Retinal pigment epithelial cell (primary cell): ENCODE data around the gene USP10.

Experiments used
- DNase-seq: peaks from one replicate; pipeline ENCODE4 v3.0.0-alpha.2; 2010; ENCODE audit warnings: low read depth
- H3K4me3 ChIP-seq: 2 replicates; pipeline ENCODE4 v1.5.1; 2011; ENCODE audit warnings: mild to moderate bottlenecking, low read length, control low read depth, moderate library complexity
- TF ChIP-seq, protein P1 (sequence below): conservative IDR thresholded peaks from 2 replicates; pipeline ENCODE4 v1.5.1; 2011; ENCODE audit warnings: low read depth, low read length, control low read depth, inconsistent platforms

Gene USP10

DNA sequence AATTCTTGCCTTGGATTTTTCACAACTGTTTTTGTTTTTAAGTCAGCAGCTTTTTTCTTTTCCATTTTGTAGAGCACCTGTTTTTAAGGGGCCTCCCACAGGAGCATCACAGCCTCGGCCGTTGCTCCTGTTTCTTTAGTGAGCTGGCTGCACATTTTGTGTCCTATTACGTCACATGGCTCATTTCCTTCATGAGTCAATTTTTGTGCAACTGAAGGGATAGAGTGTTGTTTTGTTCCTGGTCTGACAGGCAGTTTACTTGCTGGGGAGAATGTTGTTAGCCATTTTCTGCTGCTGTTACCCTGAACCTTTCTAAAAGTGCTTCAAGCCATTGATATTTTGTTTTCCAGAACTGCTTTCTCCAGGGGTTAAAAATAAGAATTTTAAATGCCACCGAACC lies 75.0 kb downstream of the USP10 start:
- no peak for DNase-seq

DNA sequence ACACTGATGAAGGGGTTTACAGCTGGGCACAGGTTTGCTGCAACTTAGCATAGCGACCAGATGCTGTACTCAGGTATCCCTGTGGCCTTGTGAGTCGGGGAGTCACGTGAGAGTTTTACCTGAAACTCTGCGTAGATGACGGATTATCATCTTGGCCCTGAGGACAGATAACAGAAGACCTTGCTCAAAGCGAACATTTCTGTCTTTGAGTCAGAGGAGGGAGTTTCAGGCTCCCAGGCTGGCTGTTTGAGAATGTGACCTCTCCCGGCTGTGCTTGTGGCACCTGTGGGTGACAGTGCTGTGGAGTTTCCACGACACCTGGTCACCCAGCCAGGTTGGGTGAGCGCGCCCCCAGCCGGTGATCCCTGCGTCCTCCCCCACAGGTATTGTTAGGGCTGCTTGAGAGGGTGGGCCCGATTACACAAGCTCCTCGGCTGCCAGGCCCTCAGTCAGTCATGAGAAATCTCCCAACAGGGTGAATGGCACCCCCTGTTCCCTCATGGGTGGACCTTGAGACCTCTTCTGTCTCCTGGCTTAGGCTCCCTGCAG lies 75.5 kb downstream of the USP10 start:
- TF ChIP-seq, protein P1, sequence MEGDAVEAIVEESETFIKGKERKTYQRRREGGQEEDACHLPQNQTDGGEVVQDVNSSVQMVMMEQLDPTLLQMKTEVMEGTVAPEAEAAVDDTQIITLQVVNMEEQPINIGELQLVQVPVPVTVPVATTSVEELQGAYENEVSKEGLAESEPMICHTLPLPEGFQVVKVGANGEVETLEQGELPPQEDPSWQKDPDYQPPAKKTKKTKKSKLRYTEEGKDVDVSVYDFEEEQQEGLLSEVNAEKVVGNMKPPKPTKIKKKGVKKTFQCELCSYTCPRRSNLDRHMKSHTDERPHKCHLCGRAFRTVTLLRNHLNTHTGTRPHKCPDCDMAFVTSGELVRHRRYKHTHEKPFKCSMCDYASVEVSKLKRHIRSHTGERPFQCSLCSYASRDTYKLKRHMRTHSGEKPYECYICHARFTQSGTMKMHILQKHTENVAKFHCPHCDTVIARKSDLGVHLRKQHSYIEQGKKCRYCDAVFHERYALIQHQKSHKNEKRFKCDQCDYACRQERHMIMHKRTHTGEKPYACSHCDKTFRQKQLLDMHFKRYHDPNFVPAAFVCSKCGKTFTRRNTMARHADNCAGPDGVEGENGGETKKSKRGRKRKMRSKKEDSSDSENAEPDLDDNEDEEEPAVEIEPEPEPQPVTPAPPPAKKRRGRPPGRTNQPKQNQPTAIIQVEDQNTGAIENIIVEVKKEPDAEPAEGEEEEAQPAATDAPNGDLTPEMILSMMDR: no peak
- H3K4me3 ChIP-seq: no peak overlapping the region
- DNase-seq: no peak

More for the DNA sequence above, 75.0 kb downstream of the USP10 start:
- H3K4me3 ChIP-seq: no peak overlapping the region
- TF ChIP-seq, protein P1: no peak

DNA sequence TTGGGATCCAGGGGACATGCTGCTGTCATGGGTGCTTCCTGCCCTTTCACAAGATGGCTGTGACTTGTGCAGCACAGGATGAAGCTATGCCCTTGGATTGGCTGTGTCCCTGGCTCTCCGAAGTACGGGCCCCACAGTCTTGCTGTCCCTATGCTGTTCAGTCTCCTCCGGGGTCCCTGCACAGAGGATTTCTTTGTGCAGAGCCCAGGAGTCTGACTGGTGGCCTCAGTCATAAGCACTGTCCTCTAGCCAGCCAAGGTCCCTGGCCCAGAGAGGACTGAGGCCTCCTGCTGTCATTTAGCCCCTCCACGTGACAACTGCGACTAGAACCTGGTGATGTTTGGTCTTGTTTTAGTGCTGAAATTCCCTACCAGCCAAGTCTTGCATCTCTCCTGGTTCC lies 77.6 kb downstream of the USP10 start:
- H3K4me3 ChIP-seq: no peak overlapping the region
- no peak for DNase-seq
- TF ChIP-seq, protein P1: no peak

DNA sequence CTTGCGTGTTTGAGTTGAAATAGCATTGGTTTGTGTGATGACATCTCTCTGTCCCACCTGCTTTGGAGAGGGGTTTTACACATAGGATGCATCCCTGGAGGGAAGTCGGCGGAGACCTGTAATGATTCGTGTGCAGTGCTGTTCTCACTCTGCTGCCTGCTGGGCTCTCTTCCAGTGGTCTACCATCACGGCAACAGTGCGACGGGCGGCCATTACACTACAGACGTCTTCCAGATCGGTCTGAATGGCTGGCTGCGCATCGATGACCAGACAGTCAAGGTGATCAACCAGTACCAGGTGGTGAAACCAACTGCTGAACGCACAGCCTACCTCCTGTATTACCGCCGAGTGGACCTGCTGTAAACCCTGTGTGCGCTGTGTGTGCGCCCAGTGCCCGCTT lies 78.9 kb downstream of the USP10 start:
- DNase-seq: no peak
- TF ChIP-seq, protein P1: no peak
- H3K4me3 ChIP-seq: no peak overlapping the region

DNA sequence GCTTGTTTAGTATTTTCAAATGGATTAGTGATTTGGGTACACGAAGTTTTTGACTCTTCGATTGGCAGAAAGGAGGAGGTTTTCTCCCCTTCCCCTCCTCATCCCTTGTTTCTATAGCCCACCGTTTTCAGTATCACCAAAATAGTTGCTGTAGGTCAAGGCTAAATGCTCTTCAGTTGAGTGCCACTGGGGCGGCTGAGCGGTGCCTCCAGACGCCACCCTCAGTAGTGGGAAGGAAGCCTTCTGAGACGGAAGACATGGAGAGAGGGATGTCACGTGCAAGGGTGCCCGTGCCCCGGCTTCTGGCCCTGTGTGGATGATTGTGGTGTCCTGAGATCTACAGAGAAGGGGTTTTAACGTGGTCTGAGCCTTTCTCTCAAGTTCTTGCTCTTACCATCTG lies 80.3 kb downstream of the USP10 start:
- DNase-seq: no peak
- no peak overlapping the region for H3K4me3 ChIP-seq
- TF ChIP-seq, protein P1: no peak

DNA sequence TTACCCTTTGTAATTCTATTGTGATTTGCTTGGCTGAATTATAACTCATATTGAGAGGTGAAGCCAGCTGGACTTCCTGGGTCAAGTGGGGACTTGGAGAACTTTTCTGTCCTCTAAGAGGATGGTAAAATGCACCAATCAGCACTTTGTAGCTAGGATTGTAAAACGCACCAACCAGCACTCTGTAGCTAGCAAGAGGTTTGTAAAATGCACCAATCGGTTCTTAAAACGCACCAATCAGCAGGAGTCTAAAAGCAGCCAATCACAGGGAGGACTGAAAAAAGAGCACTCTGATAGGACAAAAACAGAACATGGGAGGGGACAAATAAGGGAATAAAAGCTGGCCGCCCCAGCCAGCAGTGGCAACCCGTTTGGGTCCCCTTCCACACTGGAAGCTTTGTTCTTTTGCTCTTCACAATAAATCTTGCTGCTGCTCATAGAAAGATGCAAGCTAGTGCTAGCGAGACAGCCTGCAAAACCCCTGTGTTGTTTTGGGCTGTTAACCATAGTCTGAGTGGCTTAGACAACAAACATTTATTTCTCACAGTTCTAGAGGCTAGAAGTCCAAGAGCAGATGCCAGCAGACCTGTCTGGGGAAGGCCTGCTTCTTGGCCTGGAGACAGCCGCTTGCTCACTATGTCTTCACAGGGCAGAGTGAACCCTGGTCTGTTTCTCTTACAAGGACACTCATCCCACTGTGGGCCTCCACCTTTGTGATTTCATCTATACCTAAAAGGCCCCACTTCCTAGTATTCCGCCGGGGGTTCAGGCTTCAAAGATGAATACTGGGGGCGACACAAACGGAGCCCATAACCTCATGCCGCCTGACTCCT lies 81.0 kb downstream of the USP10 start:
- DNase-seq: no peak
- TF ChIP-seq, protein P1: no peak

DNA sequence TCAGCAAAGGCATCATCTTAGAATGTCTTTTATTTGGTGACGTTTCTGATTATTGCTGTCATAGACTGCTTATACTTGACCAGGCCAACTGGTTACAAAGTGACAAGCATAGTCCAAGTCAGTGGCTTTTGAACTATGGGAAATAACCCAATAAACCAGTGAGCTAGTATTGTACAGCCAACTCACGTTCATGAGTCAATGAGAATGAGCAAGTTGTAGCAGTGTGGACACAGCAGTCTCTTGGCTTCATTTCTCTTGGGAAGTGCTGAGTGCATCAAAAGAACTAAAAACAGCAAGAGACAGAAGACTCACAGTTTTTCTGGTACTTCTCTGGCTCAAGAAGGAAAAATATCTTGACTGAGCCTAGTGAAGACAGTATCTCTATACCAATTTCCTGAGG lies 83.0 kb downstream of the USP10 start:
- no peak for DNase-seq
- H3K4me3 ChIP-seq: no peak overlapping the region
- TF ChIP-seq, protein P1: no peak

More for the DNA sequence above, 81.0 kb downstream of the USP10 start:
- H3K4me3 ChIP-seq: no peak overlapping the region
